GM18505 (cell line): Measurements from ENCODE around the gene DISC1.
"Not testable (repeated sequence)": the region's sequence is repeated elsewhere in the genome, so short reads cannot be mapped to it uniquely, and the experiment has no call there.

ENCODE experiments used
- ATAC-seq: cut with Tn5 transposase; IDR thresholded peaks from one replicate; pipeline ENCODE4 v1.9.1; 2021; ENCODE audit not compliant: unreplicated experiment
- POLR2A ChIP-seq: IDR thresholded peaks from 4 replicates; pipeline ENCODE4 v1.6.1; 2011; ENCODE audit warnings: borderline replicate concordance; ENCODE audit not compliant: insufficient read depth, insufficient read length; ENCODE audit errors: extremely low read depth

The DISC1 gene

GRCh38 chr1:231626535-231626950 lies at the start of gene DISC1:
TSS of gene DISC1 (plus strand) at chr1:231626790. CDS start at chr1:231626868, 78 bp downstream.
- peak; percentile 76 for ATAC-seq
- no peak for TF ChIP-seq POLR2A

- ATAC-seq, result no peak
- no peak for TF ChIP-seq POLR2A
Measured at GRCh38 chr1:231576804-231577718, 49.5 kb upstream of the DISC1 start.

- ATAC-seq, result no peak
- no peak for TF ChIP-seq POLR2A
Measured at GRCh38 chr1:231580874-231581273, 45.7 kb upstream of the DISC1 start.

GRCh38 chr1:231581859-231582258 lies 44.7 kb upstream of the DISC1 start:
- no peak for ATAC-seq
- TF ChIP-seq POLR2A, result no peak

- TF ChIP-seq POLR2A, result no peak
- no peak for ATAC-seq
Measured at GRCh38 chr1:231583376-231583775, 43.2 kb upstream of the DISC1 start.

GRCh38 chr1:231584117-231584516 lies 42.5 kb upstream of the DISC1 start:
- no peak for TF ChIP-seq POLR2A
- no peak for ATAC-seq

- no peak for TF ChIP-seq POLR2A
- no peak for ATAC-seq
Measured at GRCh38 chr1:231584921-231585320, 41.7 kb upstream of the DISC1 start.

GRCh38 chr1:231590453-231591198 lies 36.0 kb upstream of the DISC1 start:
- TF ChIP-seq POLR2A, result no peak
- ATAC-seq, result no peak

- TF ChIP-seq POLR2A, result no peak
- no peak for ATAC-seq
Measured at GRCh38 chr1:231591466-231591865, 35.1 kb upstream of the DISC1 start.

- TF ChIP-seq POLR2A, result no peak
- ATAC-seq, result no peak
Measured at GRCh38 chr1:231592809-231593208, 33.8 kb upstream of the DISC1 start.

- ATAC-seq, result not testable (repeated sequence)
Measured at GRCh38 chr1:231593264-231593663, 33.3 kb upstream of the DISC1 start.

GRCh38 chr1:231594123-231594522 lies 32.5 kb upstream of the DISC1 start:
- no peak for TF ChIP-seq POLR2A

GRCh38 chr1:231594749-231595148 lies 31.8 kb upstream of the DISC1 start:
- no peak for TF ChIP-seq POLR2A
- ATAC-seq, result no peak

More at GRCh38 chr1:231594123-231594522, 32.5 kb upstream of the DISC1 start:
- no peak for ATAC-seq

- no peak for ATAC-seq
- TF ChIP-seq POLR2A, result no peak
Measured at GRCh38 chr1:231596337-231596791, 30.2 kb upstream of the DISC1 start.
